Ammon's horn (tissue), 1 donor: Measurements from ENCODE around the gene GPC3.

Experiments
- DNase-seq: peaks from one replicate; pipeline ENCODE4 v3.0.0-alpha.2; 2016; ENCODE audit warnings: low spot score

Gene GPC3

DNA sequence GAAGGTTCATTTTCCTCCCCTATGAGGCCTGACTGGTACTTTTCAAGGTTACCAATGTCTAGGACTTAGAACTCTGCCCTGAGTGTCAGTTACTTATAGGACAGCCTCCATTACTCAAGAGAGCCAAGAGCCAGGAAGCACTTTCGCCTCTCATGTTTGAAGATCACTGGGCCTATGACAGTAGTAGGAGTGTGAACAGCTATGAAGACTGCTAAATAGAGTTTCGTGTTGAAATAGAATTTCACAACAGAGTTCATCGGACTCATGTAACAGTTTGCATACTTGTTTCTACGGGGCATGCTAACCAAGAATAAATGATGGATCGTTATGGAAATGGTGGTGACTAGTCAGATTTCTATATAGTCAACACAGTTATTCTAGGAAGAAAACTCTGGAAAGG, 472.3 kb downstream of the GPC3 start:
- no peak for DNase-seq

GRCh38 chrX:133511041-133511440, 474.4 kb downstream of the GPC3 start:
- no peak for DNase-seq

- DNase-seq, result no peak
These were observed 488.0 kb downstream of the GPC3 start for GRCh38 chrX:133497356-133497755.

DNA sequence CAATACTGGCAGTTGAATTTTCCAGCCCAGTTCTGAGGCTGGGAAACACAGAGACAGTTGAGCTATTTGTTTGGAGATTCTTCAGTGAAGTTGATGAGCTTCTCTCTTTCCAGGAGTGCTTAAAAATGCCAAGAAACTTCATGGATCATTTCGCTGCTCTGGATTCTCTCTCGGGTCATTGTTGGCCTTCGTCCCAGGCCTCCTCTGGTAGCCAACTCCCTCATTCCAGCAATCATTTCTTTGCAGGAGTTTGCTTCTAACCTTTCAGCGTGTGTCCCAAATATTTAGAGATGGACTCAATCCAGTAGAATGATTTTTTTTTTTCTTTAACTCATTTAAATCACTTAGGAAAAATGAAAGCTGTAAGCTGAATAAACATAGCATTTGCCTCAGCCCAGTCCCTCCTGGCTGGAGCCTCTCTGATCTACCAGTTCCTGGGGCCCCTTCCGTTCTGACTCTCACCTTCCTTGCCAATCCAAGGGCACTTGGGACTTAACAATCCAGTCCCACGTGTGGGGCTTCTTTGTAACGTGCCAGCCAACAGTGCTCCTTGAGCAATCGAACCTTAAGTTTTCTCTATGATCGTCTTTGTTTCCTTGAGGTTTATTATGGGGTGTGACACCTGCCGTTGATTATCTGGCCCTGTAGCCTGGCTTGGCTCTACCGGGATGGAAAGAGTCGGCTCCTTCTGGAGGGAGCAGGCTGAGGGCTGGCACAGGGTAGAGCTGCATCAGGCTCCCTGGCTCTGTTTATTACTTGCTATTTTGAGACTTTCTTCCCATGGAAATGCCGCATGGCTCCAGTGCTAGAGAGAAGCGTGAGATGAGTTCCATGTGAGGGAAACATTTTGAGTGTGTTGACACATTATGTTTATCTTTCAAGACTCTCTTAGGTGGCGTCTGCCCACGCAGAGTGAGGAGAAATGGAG, 489.7 kb downstream of the GPC3 start:
- DNase-seq, result peak; percentile 11

- DNase-seq, result no peak
These were observed 492.0 kb downstream of the GPC3 start for GRCh38 chrX:133493366-133493765.

DNA sequence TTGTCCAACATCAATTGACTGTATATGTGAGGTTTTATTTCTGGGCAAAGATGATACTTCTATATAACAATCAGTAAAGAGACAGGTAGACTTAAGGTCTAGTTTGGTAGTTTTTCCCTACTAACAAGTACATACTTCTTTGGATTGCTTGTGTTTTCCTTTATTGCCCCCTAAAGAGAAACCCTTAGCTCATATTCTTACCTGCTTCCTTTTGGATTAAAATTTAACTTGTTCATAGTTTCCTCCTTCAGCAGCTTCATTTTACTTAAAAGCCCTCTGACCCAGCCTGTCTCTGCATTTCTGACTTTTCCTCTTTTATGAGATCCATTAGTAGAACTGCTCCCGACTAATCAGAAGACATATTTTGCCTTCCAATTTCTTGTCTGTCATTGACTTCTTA, 494.4 kb downstream of the GPC3 start:
- DNase-seq, result no peak
